ENCODE results near the gene EFCAB7. TPM values are rescaled to one million over a fixed set of nuclear protein-coding genes. Genes with fewer than 3 reads are reported as not detected.

EFCAB7 gene
- total and polyA plus RNA-seq, 7 experiments from 2014 or later = 3.7 to 13.5 (median 7.6) TPM

GRCh38 chr1:63601912-63602311 lies 78.6 kb downstream of the EFCAB7 start:
- CTCF ChIA-PET = no interaction called here

GRCh38 chr1:63602629-63603028 lies 79.3 kb downstream of the EFCAB7 start:
- Histone ChIP-seq H3K36me3 (ENCODE audit: control insufficient read depth in 2 of 3, insufficient read depth in 3 of 3, low read length in 3 of 3) (no peaks in the 10 kb centered on the region), H3K27me3 (ENCODE audit: control insufficient read depth in 2 of 2, insufficient read depth in 2 of 2, low read length in 2 of 2) (no peaks in the 10 kb centered on the region), H3K4me3 (ENCODE audit: low read length) (no peak overlapping the region), H3K4me1 (ENCODE audit: control insufficient read depth in 2 of 2, insufficient read depth in 2 of 2, low read length in 2 of 2) (no peaks in the 10 kb centered on the region), H3K27ac (ENCODE audit: low read depth, low read length) (no peak overlapping the region), H3K9me3 (ENCODE audit: control insufficient read depth in 2 of 3, low read length in 3 of 3) (no peaks in the 10 kb centered on the region)
- H3K9me3 Mint-ChIP-seq = no peaks in the 10 kb centered on the region
- ChIA-PET POLR2A (interaction anchor here (0.6 kb wide), 1 partner anchor 9 kb away, joined by 3 read pairs; the partner anchor contains the start of gene PGM1), CTCF (interaction anchor here (1.1 kb wide), 1 partner anchor 644 kb away, joined by 3 read pairs; no protein-coding TSS in a partner anchor)
- peak overlapping the region in 1 of 9 donors; percentile 11 for H3K27ac Mint-ChIP-seq
- no peak for DNase-seq
- H3K36me3 Mint-ChIP-seq = peaks cover 4 to 17% (median 11%) of the 10 kb centered on the region in 5 donors
- intact Hi-C loops (cut with micrococcal nuclease) = no loop called here
- H3K4me1 Mint-ChIP-seq = peaks cover 0 to 13% (median 4%) of the 10 kb centered on the region in 7 donors
- H3K27me3 Mint-ChIP-seq = no peaks in the 10 kb centered on the region
- no peak overlapping the region for H3K4me3 Mint-ChIP-seq
- ATAC-seq = no peak

More at GRCh38 chr1:63601912-63602311, 78.6 kb downstream of the EFCAB7 start:
- H3K4me1 ChIP-seq (ENCODE audit: control insufficient read depth in 2 of 2, insufficient read depth in 2 of 2, low read length in 2 of 2) = no peaks in the 10 kb centered on the region
- intact Hi-C loops (cut with micrococcal nuclease) = no loop called here
- H3K9me3 ChIP-seq (ENCODE audit: control insufficient read depth in 2 of 3, low read length in 3 of 3) = no peaks in the 10 kb centered on the region
- no peaks in the 10 kb centered on the region for H3K9me3 Mint-ChIP-seq
- H3K27me3 Mint-ChIP-seq = no peaks in the 10 kb centered on the region
- H3K27ac ChIP-seq (ENCODE audit: low read depth, low read length) = no peak overlapping the region
- no peak overlapping the region for H3K4me3 ChIP-seq (ENCODE audit: low read length)
- H3K4me1 Mint-ChIP-seq = peaks cover 0 to 15% (median 6%) of the 10 kb centered on the region in 7 donors
- no peak for ATAC-seq
- H3K27me3 ChIP-seq (ENCODE audit: control insufficient read depth in 2 of 2, insufficient read depth in 2 of 2, low read length in 2 of 2) = no peaks in the 10 kb centered on the region
- H3K36me3 Mint-ChIP-seq = peaks cover 4 to 17% (median 11%) of the 10 kb centered on the region in 5 donors
- POLR2A ChIA-PET = no interaction called here
- DNase-seq = no peak
- H3K27ac Mint-ChIP-seq = no peak overlapping the region
- no peaks in the 10 kb centered on the region for H3K36me3 ChIP-seq (ENCODE audit: control insufficient read depth in 2 of 3, insufficient read depth in 3 of 3, low read length in 3 of 3)
- no peak overlapping the region for H3K4me3 Mint-ChIP-seq

- ATAC-seq (no peak), DNase-seq (no peak)
- intact Hi-C loops (cut with micrococcal nuclease) = no loop called here
- POLR2A ChIA-PET = no interaction called here
- Histone ChIP-seq H3K9me3 (ENCODE audit: control insufficient read depth in 2 of 3, low read length in 3 of 3) (no peaks in the 10 kb centered on the region), H3K27ac (ENCODE audit: low read depth, low read length) (no peak overlapping the region), H3K4me3 (ENCODE audit: low read length) (no peak overlapping the region), H3K36me3 (ENCODE audit: control insufficient read depth in 2 of 3, insufficient read depth in 3 of 3, low read length in 3 of 3) (no peaks in the 10 kb centered on the region), H3K4me1 (ENCODE audit: control insufficient read depth in 2 of 2, insufficient read depth in 2 of 2, low read length in 2 of 2) (no peaks in the 10 kb centered on the region), H3K27me3 (ENCODE audit: control insufficient read depth in 2 of 2, insufficient read depth in 2 of 2, low read length in 2 of 2) (no peaks in the 10 kb centered on the region)
- CTCF ChIA-PET = interaction anchor here (0.7 to 1.1 kb wide), 2 partner anchors 75 to 643 kb away, joined by 3 read pairs; no protein-coding TSS in a partner anchor
- Mint-ChIP-seq H3K27me3 (no peaks in the 10 kb centered on the region), H3K4me3 (no peak overlapping the region), H3K27ac (no peak overlapping the region), H3K4me1 (peaks cover 0 to 13% (median 7%) of the 10 kb centered on the region in 7 donors), H3K9me3 (no peaks in the 10 kb centered on the region), H3K36me3 (peaks cover 4 to 17% (median 11%) of the 10 kb centered on the region in 5 donors)
These were observed 80.5 kb downstream of the EFCAB7 start for GRCh38 chr1:63603810-63604209.

- Mint-ChIP-seq H3K9me3 (no peaks in the 10 kb centered on the region), H3K4me1 (peaks cover 0 to 13% (median 6%) of the 10 kb centered on the region in 7 donors), H3K36me3 (peaks cover 4 to 13% (median 7%) of the 10 kb centered on the region in 5 donors), H3K4me3 (no peak overlapping the region), H3K27me3 (no peaks in the 10 kb centered on the region), H3K27ac (peak overlapping the region in 1 of 9 donors; percentile 39)
- DNase-seq (no peak), ATAC-seq (no peak)
- Histone ChIP-seq H3K4me1 (ENCODE audit: control insufficient read depth in 2 of 2, insufficient read depth in 2 of 2, low read length in 2 of 2) (no peaks in the 10 kb centered on the region), H3K27ac (ENCODE audit: low read depth, low read length) (no peak overlapping the region), H3K36me3 (ENCODE audit: control insufficient read depth in 2 of 3, insufficient read depth in 3 of 3, low read length in 3 of 3) (no peaks in the 10 kb centered on the region), H3K9me3 (ENCODE audit: control insufficient read depth in 2 of 3, low read length in 3 of 3) (no peaks in the 10 kb centered on the region), H3K27me3 (ENCODE audit: control insufficient read depth in 2 of 2, insufficient read depth in 2 of 2, low read length in 2 of 2) (no peaks in the 10 kb centered on the region), H3K4me3 (ENCODE audit: low read length) (no peak overlapping the region)
- ChIA-PET POLR2A (no interaction called here), CTCF (interaction anchor here (1.3 kb wide), 1 partner anchor 530 kb away, joined by 3 read pairs; no protein-coding TSS in a partner anchor)
- intact Hi-C loops (cut with micrococcal nuclease) = no loop called here
These were observed 84.0 kb downstream of the EFCAB7 start for GRCh38 chr1:63607322-63607721.

- H3K27ac ChIP-seq (ENCODE audit: low read depth, low read length) = no peak overlapping the region
- peak overlapping the region in 3 of 9 donors; percentile 0 to 28 (median 12) for H3K27ac Mint-ChIP-seq
- CTCF ChIA-PET = no interaction called here
- H3K27me3 Mint-ChIP-seq = no peaks in the 10 kb centered on the region
- intact Hi-C loops (cut with micrococcal nuclease) = loop anchor here in 1 of 2 donors (10.0 kb wide), 1 partner anchor 164 kb away; the partner anchor contains the start of gene ROR1
- no peaks in the 10 kb centered on the region for H3K27me3 ChIP-seq (ENCODE audit: control insufficient read depth in 2 of 2, insufficient read depth in 2 of 2, low read length in 2 of 2)
- no peak overlapping the region for H3K4me3 Mint-ChIP-seq
- H3K36me3 Mint-ChIP-seq = no peaks in the 10 kb centered on the region
- H3K9me3 Mint-ChIP-seq = no peaks in the 10 kb centered on the region
- no peaks in the 10 kb centered on the region for H3K4me1 ChIP-seq (ENCODE audit: control insufficient read depth in 2 of 2, insufficient read depth in 2 of 2, low read length in 2 of 2)
- H3K36me3 ChIP-seq (ENCODE audit: control insufficient read depth in 2 of 3, insufficient read depth in 3 of 3, low read length in 3 of 3) = no peaks in the 10 kb centered on the region
- H3K9me3 ChIP-seq (ENCODE audit: control insufficient read depth in 2 of 3, low read length in 3 of 3) = no peaks in the 10 kb centered on the region
- ATAC-seq (no peak), DNase-seq (no peak)
- POLR2A ChIA-PET = no interaction called here
- no peak overlapping the region for H3K4me3 ChIP-seq (ENCODE audit: low read length)
- peaks cover 0 to 17% (median 5%) of the 10 kb centered on the region in 7 donors for H3K4me1 Mint-ChIP-seq
These were observed 87.9 kb downstream of the EFCAB7 start for GRCh38 chr1:63611231-63611630.

- no peaks in the 10 kb centered on the region for H3K36me3 Mint-ChIP-seq
- H3K27ac Mint-ChIP-seq = peak overlapping the region in 5 of 9 donors; percentile 2 to 52 (median 29)
- H3K4me3 Mint-ChIP-seq = no peak overlapping the region
These were observed 89.2 kb downstream of the EFCAB7 start for GRCh38 chr1:63612564-63612963.

GRCh38 chr1:63612971-63613370 lies 89.6 kb downstream of the EFCAB7 start:
- H3K27ac Mint-ChIP-seq = peak overlapping the region in 4 of 9 donors; percentile 18 to 52 (median 34)
- H3K4me3 Mint-ChIP-seq = no peak overlapping the region
- ChIA-PET POLR2A (no interaction called here), CTCF (interaction anchor here (0.6 to 1.4 kb wide), 2 partner anchors 630 to 632 kb away, joined by 3 read pairs; no protein-coding TSS in a partner anchor)
- H3K9me3 Mint-ChIP-seq = no peaks in the 10 kb centered on the region
- no peaks in the 10 kb centered on the region for H3K27me3 Mint-ChIP-seq
- no peaks in the 10 kb centered on the region for H3K36me3 Mint-ChIP-seq
- Histone ChIP-seq H3K36me3 (ENCODE audit: control insufficient read depth in 2 of 3, insufficient read depth in 3 of 3, low read length in 3 of 3) (no peaks in the 10 kb centered on the region), H3K4me3 (ENCODE audit: low read length) (no peak overlapping the region), H3K27ac (ENCODE audit: low read depth, low read length) (no peak overlapping the region), H3K27me3 (ENCODE audit: control insufficient read depth in 2 of 2, insufficient read depth in 2 of 2, low read length in 2 of 2) (no peaks in the 10 kb centered on the region), H3K9me3 (ENCODE audit: control insufficient read depth in 2 of 3, low read length in 3 of 3) (no peaks in the 10 kb centered on the region), H3K4me1 (ENCODE audit: control insufficient read depth in 2 of 2, insufficient read depth in 2 of 2, low read length in 2 of 2) (no peaks in the 10 kb centered on the region)
- ATAC-seq = no peak
- peaks cover 0 to 13% (median 7%) of the 10 kb centered on the region in 7 donors for H3K4me1 Mint-ChIP-seq
- no peak for DNase-seq
- intact Hi-C loops (cut with micrococcal nuclease) = loop anchor here in 1 of 2 donors (10.0 kb wide), 1 partner anchor 162 kb away; the partner anchor contains the start of gene ROR1

More at GRCh38 chr1:63612564-63612963, 89.2 kb downstream of the EFCAB7 start:
- intact Hi-C loops (cut with micrococcal nuclease) = loop anchor here in 1 of 2 donors (10.0 kb wide), 1 partner anchor 162 kb away; the partner anchor contains the start of gene ROR1
- Mint-ChIP-seq H3K4me1 (peaks cover 0 to 12% (median 5%) of the 10 kb centered on the region in 7 donors), H3K27me3 (no peaks in the 10 kb centered on the region), H3K9me3 (no peaks in the 10 kb centered on the region)
- CTCF ChIA-PET = interaction anchor here (0.6 kb wide), 1 partner anchor 632 kb away, joined by 3 read pairs; no protein-coding TSS in a partner anchor
- Histone ChIP-seq H3K4me1 (ENCODE audit: control insufficient read depth in 2 of 2, insufficient read depth in 2 of 2, low read length in 2 of 2) (no peaks in the 10 kb centered on the region), H3K27ac (ENCODE audit: low read depth, low read length) (no peak overlapping the region), H3K36me3 (ENCODE audit: control insufficient read depth in 2 of 3, insufficient read depth in 3 of 3, low read length in 3 of 3) (no peaks in the 10 kb centered on the region), H3K4me3 (ENCODE audit: low read length) (no peak overlapping the region), H3K27me3 (ENCODE audit: control insufficient read depth in 2 of 2, insufficient read depth in 2 of 2, low read length in 2 of 2) (no peaks in the 10 kb centered on the region), H3K9me3 (ENCODE audit: control insufficient read depth in 2 of 3, low read length in 3 of 3) (no peaks in the 10 kb centered on the region)
- POLR2A ChIA-PET = no interaction called here
- no peak for ATAC-seq
- no peak for DNase-seq

Data from naive thymus-derived CD4-positive, alpha-beta T cell (primary cell).